Endothelial cell (in vitro differentiated cells): ENCODE measurements around the gene SOX11. TPM values are rescaled to one million over a fixed set of nuclear protein-coding genes. Genes with fewer than 3 reads are reported as not detected.
A peak's percentile ranks its signal among the peaks of the same experiment; 100 is the strongest.

Experiments used
- DNase-seq: peaks from one replicate; pipeline ENCODE4 v3.0.0; 2021; ENCODE audit warnings: low spot score
- H3K27ac Mint-ChIP-seq: one replicate; pipeline ENCODE4 v1.8.0; 2021; ENCODE audit warnings: mixed read lengths, inconsistent platforms; ENCODE audit not compliant: unreplicated experiment
- H3K27me3 Mint-ChIP-seq: one replicate; pipeline ENCODE4 v1.8.0; 2021; ENCODE audit warnings: mild to moderate bottlenecking, moderate library complexity, mixed read lengths, inconsistent platforms; ENCODE audit not compliant: unreplicated experiment
- H3K36me3 Mint-ChIP-seq: one replicate; pipeline ENCODE4 v1.8.0; 2021; ENCODE audit warnings: mild to moderate bottlenecking, low read depth, mixed read lengths, inconsistent platforms; ENCODE audit not compliant: unreplicated experiment
- H3K4me1 Mint-ChIP-seq: one replicate; pipeline ENCODE4 v1.8.0; 2021; ENCODE audit warnings: mild to moderate bottlenecking, mixed read lengths, inconsistent platforms; ENCODE audit not compliant: unreplicated experiment
- H3K4me3 Mint-ChIP-seq: one replicate; pipeline ENCODE4 v1.8.0; 2021; ENCODE audit warnings: mild to moderate bottlenecking, mixed read lengths, inconsistent platforms; ENCODE audit not compliant: unreplicated experiment
- H3K9me3 Mint-ChIP-seq: one replicate; pipeline ENCODE4 v1.8.0; 2021; ENCODE audit warnings: mixed read lengths, inconsistent platforms; ENCODE audit not compliant: unreplicated experiment
- total RNA-seq: library from RNA; stranded (reverse); fragmentation: NEBNext Ultra II Directional; extraction: Animal tissue kit (Norgen Biotek cat#: 25700); gene quantifications from one replicate; pipeline ENCODE4 v1.2.1, GENCODE V29; 2021; ENCODE audit not compliant: unreplicated experiment
- TF ChIP-seq, protein P1 (sequence below): fragments of 200-600 bp; sonication (generic); IDR thresholded peaks from one replicate; pipeline ENCODE4 v1.5.0; 2021; ENCODE audit warnings: antibody characterized with exemption; ENCODE audit not compliant: unreplicated experiment

Gene SOX11
- total RNA-seq, 1 donor from 2014 or later: 39.4 TPM

DNA sequence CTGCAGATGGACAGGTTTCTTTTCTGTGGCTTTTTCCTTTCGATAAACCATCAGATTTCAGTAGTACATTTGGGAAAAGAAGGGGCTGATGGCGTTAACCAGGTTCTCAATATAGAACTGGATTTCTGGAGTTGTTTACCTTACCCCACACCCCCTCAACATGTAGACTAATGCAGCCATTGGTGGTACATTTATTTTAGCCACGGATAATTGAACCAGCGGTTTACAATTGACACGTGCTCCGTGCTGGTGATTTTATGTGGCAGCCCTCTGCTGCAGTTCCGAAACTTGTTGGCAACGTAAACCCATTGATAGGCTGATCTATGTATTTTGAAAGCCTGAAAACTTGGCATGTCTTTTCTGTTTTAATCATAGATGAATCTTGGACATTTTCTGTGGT lies 5.4 kb downstream of the SOX11 start:
- Mint-ChIP-seq H3K4me1 (peaks cover 21% of the 10 kb centered on the region), H3K27me3 (peaks cover 13% of the 10 kb centered on the region), H3K4me3 (peak overlapping the region; percentile 91), H3K36me3 (peaks cover 10% of the 10 kb centered on the region), H3K27ac (no peak overlapping the region), H3K9me3 (no peaks in the 10 kb centered on the region)
- no peak for DNase-seq
- TF ChIP-seq, protein P1, sequence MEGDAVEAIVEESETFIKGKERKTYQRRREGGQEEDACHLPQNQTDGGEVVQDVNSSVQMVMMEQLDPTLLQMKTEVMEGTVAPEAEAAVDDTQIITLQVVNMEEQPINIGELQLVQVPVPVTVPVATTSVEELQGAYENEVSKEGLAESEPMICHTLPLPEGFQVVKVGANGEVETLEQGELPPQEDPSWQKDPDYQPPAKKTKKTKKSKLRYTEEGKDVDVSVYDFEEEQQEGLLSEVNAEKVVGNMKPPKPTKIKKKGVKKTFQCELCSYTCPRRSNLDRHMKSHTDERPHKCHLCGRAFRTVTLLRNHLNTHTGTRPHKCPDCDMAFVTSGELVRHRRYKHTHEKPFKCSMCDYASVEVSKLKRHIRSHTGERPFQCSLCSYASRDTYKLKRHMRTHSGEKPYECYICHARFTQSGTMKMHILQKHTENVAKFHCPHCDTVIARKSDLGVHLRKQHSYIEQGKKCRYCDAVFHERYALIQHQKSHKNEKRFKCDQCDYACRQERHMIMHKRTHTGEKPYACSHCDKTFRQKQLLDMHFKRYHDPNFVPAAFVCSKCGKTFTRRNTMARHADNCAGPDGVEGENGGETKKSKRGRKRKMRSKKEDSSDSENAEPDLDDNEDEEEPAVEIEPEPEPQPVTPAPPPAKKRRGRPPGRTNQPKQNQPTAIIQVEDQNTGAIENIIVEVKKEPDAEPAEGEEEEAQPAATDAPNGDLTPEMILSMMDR: no peak

DNA sequence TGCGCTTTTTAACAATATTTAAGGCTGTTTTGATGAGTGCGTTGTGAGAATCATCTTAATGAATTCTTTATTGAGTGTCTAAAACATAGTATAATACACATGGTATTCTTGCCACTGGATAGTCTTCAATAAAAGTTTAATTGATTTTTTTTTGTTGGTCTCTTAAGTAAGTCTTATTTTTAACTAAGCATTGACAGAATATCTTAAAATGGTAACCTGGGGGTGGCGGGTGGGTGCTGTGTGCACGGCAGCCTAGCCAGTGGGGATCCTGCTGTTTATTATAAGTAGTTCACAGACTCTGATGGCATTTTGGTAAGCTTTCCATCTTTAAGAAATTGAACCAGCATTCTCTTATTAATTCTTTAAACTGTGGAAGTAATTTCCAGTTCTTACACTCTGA lies 6.0 kb downstream of the SOX11 start:
- Mint-ChIP-seq H3K36me3 (peaks cover 10% of the 10 kb centered on the region), H3K4me1 (peaks cover 18% of the 10 kb centered on the region), H3K9me3 (no peaks in the 10 kb centered on the region), H3K27ac (no peak overlapping the region), H3K27me3 (peaks cover 9% of the 10 kb centered on the region), H3K4me3 (no peak overlapping the region)
- TF ChIP-seq, protein P1: no peak
- DNase-seq: no peak

DNA sequence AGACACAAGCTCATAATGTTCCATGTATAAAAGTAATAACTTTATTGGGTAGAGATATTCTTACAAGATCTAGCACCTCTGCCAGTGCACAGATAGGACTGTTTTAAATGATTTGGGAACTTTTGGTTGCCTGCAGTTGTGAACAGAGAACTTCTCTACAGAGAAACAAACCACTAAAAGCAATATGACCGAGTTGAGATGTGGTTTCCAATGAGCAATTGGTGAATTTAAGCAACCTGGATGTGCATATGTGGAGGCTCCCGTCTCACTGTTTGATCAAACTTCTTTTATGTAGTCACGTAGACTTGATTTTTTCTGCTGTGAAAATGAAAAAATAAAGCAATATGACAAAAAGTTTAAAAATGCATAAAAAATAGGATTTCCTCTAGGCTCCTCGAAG lies 7.8 kb downstream of the SOX11 start:
- DNase-seq: no peak
- TF ChIP-seq, protein P1: no peak
- Mint-ChIP-seq H3K9me3 (no peaks in the 10 kb centered on the region), H3K4me3 (no peak overlapping the region), H3K4me1 (peaks cover 13% of the 10 kb centered on the region), H3K27ac (no peak overlapping the region), H3K36me3 (peaks cover 10% of the 10 kb centered on the region), H3K27me3 (peaks cover 5% of the 10 kb centered on the region)

DNA sequence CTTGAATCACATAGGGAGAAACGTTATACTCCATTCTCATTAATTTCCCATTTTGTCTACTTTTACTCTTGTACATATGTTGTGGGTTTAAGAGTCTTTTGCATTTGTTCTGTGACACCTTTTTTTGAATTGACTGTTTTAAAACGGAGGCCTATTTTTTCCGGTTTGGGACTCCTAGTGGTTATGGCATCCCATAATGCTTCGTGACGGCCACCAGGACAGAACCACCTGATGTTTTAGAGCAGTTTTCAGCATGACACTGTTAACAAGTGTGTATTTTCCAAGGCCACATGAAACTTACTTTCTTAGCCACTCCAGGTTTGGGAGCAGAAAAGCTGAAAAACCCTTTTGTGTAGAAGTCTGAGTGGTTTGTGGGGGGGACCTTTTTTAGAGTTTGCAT lies 8.4 kb downstream of the SOX11 start:
- TF ChIP-seq, protein P1: no peak
- Mint-ChIP-seq H3K4me1 (peaks cover 7% of the 10 kb centered on the region), H3K27ac (no peak overlapping the region), H3K27me3 (peaks cover 5% of the 10 kb centered on the region), H3K4me3 (no peak overlapping the region), H3K9me3 (no peaks in the 10 kb centered on the region), H3K36me3 (peaks cover 6% of the 10 kb centered on the region)
- DNase-seq: no peak

DNA sequence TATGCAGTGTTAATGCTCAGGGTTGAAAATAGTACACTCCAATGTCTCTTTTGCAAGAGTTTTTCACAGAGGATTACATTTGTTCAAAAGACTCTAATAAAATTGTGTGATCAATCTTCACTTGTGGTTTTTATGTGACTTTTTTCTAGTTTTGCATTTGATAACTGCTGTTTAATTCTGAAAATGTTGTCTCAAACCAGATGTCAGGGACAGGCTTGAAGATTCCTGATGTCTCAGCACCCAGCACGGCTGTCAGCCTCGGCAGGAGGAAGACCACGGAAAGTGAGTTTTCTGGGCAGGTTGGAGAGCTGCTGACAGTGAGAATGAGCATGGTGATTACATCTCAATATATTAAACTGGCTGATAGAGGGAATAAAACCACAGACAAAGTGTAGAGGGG lies 9.1 kb downstream of the SOX11 start:
- no peak overlapping the region for H3K4me3 Mint-ChIP-seq
- peaks cover 6% of the 10 kb centered on the region for H3K4me1 Mint-ChIP-seq
- TF ChIP-seq, protein P1: no peak
- no peak for DNase-seq
- H3K27ac Mint-ChIP-seq: no peak overlapping the region
- no peaks in the 10 kb centered on the region for H3K9me3 Mint-ChIP-seq
- H3K36me3 Mint-ChIP-seq: peaks cover 5% of the 10 kb centered on the region
- peaks cover 3% of the 10 kb centered on the region for H3K27me3 Mint-ChIP-seq
